UCSD-AML1 (cell line): ENCODE results near the gene GNPTG.

Experiments used
- DNase-seq: peaks from one replicate; lab custom pipeline; 2025; ENCODE audit not compliant: unreplicated experiment; lab: John Stamatoyannopoulos, UW

GNPTG gene

DNA sequence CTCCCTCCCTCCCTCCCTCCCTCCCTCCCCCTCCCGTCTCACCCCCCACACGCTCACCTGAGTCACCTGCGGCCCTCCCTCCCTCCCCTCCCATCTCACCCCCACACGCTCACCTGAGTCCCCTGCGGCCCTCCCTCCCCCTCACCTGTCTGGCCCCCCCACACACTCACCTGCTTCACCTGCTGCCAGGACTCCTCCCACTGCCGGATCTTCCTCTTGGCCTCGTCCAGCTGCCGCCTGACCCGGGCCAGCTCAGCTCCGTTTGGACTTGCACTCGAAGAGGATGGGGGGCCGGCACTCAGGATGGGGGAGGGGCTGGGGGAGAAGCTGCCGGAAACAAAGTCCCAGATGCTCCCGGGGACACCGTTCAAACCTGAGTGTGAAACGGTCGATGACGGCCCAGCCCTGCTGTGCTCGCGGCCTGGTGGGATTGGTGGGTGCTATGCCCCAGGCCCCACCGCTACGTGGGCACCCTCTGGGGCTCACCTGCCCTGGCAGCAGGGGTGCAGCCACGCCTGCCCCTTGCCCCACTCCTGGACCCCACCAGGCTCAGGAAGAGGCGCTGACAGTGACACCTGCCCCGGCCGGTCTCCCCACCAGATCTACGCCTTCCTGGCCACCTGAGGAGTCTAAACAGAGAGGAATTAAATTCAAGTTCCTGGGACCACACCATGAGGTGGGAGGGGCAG is 15.9 kb downstream of the GNPTG start:
- no peak for DNase-seq

DNA sequence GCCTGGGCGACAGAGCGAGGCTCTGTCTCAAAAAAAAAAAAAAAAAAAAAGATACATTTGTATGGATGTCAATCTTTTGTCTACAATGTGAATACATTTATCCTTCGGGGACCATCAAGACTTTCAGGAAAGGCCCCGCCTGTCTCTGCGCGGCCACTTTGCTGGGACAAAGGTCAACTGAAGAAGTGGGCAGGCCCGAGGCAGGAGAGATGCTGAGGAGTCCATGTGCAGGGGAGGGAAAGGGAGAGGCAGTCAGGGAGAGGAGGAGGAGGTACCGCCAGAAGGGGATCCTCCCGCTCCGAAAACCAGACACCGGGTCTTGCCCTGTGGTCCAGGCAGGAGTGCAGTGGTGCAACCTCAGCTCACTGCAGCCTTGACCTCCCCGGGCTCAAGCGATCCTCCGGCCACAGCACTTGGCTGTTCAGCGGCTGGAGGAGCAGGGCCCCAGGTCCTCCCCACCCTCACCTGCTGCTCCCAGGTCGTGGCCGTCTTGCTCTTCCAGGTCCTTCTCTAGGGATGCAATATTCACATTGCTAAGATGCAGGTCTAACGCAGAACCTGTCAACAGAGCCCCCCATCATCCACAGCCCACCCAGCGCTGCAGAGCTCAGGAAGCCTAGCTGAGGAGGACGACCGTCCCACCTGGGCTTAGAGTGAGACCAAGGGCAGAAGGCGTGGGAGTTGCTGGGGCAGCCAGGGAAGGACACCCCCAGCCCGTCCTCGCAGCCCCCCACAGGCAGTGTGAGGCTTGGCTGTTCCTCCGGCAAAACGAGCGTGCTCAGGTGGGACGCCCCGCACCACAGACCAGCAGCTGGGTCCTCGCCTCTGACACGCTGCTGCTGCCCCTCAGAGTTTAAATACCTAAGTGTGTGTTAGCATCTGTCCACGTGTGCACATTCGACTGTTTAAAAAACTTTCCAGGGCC is 19.6 kb downstream of the GNPTG start:
- DNase-seq: no peak

DNA sequence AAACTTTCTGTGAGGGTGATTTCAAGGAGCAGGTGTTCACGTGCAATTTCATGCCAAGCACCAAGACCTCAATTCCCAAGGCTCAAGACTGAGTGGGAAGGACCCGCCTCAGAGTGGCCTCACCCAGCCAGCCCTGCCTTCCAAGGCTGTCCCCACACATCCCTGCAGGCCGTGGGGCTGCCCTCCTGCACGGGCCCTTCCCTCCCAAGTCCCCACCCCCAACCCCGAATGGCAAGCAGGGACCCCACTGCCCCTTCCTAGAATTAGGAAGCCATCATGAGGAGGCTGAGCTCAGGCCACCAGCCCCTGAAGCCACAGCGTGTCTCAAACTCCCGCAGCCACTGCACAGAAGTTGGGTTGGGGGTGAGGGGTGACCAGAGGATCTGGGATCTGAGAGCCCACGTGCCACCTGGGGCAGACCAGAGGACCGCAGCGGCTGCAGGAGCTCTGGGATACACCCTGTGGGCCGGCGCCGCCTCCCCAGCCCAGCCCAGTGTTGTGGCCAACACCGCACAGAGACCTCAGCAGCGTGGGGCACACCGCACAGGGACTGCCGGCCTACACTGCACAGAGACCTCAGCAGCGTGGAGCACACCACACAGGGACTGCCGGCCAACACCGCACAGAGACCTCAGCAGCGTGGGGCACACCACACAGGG is 20.7 kb downstream of the GNPTG start:
- no peak for DNase-seq

DNA sequence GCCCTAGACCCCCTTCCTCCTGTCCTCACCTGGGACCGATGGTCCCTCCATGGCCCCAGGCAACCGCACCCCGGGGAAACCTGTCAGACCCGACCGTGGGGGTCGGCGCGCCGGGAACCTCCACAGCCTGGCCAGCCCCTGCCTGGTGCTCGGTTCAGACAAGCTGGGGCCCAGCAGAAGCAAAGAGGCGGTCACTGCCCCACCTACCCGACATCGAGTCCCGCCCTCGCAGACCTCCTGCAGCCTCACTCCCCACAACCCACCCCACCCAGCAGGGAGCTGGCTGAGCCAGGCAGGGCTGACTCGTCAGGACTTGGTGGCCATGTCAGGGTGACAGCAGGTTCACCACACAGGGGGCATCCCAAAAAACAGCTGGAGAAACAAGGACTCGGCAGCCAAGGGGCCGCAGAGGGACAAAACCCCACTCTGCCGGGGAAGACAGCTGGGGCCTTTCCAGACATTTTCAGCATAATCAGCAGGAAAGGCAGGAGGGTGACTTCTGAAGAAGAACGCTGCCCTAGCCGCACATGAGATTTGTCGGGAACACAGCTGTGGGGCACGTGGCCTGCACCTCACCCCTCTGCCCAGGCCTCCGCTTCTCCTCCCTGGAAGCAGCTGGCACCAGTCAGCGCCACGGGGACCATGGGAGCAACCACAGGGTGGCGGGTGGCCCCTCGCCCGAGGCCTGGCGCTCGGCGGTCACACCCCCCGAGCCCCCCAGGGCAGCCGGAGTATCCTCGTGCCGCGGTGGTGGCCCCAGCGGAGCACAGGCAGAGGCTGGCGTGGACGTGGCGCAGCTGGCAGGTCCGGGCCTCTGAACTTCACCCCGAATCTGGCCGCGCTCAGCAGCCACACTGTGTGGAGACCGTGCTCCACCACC is 22.9 kb downstream of the GNPTG start:
- no peak for DNase-seq

DNA sequence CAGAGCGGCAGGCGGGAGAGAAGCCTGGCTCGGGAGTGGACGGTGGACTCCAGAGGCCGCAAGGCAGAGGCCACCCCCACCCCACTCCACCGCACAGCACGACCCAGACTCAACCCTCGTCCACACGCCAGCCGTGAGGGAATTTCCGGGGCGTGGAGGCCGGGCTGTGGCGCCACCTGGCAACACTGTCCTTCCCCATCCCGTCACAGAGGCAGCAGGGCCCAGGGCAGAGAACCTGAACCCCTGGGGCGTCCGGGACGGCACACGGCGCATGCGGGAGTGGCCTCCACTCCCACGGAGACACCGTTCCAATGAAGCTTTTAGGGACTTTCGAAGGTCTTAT is 23.5 kb downstream of the GNPTG start:
- DNase-seq: no peak

DNA sequence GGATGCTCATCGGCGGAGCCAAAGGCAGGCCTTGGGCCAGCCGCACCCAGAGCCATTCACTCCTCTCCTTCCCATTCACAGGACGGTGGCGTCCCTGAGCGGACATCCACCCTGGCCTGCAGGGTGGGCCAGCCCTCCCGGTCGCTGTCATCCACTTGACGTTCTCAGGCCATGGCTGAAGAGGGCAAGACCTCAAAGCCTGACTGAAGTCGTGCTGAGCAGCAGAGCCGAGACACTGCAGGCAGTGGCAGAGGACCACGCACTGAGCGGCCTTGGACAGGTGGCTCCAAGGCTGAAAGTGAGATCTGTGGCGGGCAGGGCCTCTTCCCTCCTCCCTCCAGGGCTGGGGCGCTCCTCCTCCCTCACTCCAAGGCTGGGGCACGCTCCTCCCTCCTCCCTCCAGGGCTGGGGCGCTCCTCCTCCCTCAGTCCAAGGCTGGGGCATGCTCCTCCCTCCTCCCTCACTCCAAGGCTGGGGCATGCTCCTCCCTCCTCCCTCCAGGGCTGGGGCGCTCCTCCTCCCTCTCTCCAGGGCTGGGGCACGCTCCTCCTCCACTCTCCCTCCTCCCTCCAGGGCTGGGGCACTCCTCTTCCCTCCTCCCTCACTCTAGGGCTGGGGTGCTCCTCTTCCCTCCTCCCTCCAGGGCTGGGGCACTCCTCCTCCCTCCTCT is 24.1 kb downstream of the GNPTG start:
- no peak for DNase-seq

DNA sequence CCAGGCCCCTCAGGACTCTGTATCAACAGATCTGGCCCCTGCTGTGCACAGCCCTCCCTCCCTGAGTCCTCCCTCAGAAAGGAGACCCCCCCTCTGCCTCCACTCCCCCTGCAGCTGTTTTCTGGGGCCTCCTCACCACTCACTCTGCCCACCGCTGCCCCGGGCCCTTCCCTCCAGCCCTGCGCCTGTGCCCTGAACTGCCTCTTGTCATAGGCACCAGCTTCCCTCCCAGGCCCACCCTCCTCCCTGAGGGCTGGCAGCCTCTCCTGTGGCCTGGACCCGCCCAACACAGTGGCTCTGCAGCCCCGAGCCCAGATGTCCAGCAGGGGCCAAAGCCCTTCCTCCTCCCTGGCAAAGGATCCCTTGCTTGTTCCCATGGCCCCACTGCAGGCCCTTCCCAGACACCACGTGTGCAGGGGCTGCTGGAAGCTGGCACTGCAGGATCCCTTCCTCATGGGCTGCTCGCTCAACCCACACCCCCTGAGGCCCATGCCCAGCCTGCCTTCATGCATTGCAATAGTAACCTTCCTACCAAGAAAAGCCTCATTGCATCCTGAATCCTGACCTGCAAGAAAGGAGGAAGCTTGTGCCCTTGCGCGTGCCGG is 25.8 kb downstream of the GNPTG start:
- DNase-seq: no peak

DNA sequence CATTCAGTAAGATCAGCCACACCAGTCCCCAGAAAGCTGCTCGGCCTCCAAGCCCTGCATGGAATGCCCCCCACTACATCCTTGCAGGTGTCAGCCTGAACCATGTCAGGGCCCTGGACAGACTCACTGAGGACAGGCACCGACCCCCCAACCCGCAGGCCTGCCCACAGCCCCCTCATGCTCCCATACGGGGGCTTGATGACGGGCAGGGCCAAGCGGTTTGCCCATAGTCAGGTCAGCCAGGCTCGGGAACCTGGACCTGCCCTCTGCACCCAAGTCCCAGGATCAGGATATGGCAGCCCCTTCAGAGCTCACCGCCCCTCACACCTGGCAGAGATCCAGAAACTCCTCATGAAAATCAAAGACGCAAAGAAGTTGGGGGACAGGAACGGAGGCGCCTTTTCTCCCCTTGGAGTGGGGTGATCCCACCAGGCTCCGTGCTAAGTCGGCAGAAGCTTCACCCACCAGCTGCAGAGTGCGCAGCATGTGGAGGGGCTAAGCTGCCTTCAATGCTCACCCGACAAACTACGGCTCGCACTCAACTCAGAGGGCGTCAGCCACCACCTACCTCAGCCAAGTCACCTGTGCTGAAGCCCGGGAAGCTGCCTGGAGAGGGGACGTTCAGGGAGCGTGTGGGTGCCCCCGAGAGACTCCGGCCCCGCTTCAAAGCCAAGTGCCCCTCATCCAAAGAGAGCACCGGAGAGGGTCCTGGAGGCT is 26.5 kb downstream of the GNPTG start:
- no peak for DNase-seq

DNA sequence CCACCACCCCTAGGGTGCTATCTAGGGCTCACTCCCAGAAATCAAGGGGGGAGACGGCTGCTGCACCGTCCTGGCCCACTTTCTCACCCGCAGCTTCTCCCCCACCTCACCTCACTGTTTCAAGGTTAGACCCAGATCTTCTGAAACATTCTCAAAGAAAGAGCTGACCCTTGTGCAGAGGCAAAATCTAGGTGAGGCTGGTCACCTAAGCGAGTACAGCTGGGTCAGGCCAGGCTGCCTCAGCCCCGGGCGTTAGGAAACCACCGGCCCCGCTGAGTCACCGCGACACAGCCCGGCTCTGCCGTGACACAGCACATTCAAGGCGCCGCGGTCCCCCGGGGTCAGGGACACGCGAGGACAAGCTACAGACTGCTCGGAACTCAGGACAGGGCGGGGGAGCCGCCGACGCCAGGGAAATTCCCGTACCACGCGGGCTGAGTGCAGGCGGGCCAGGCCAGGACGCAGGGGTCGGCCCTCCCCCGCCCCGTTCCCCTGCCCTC is 27.1 kb downstream of the GNPTG start:
- DNase-seq: peak; percentile 80

DNA sequence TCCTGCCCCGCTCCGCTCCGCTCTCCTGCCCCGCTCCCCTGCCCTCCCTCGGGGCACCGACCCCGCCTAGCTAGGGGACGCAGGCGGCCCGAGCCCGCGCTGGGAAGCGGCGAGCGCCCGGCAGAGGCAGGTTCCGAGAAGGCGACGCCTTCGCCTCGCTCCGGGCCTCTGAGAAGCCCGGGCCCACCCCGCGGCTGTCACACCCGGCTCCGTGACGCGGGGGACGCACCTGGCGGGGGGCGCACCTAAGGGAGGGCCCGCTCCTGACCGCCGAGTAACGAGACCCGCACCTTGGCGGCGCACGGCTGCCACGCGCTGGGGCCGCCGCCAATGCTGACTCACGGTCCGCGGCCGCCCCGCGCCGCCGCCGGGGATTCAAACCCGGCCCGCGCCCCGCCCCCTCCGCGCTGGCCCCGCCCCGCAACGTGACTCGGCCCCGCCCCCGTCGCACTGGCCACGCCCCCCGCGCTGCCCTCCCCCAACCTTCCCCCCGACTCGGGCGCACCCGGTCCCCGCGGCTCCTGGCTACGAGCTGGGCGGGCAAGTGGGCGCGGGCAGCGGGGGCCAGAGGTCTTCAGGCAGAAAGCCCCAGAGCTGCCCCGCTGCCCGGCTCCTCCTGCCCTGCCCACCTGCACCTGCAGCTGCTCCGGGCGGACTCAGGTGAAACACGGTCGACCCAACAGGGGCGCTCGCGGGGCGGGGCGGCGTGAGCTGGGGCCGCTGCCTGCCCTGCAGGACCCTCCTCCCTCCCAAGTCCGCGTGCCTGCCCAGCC is 27.8 kb downstream of the GNPTG start:
- peak; percentile 63 for DNase-seq

DNA sequence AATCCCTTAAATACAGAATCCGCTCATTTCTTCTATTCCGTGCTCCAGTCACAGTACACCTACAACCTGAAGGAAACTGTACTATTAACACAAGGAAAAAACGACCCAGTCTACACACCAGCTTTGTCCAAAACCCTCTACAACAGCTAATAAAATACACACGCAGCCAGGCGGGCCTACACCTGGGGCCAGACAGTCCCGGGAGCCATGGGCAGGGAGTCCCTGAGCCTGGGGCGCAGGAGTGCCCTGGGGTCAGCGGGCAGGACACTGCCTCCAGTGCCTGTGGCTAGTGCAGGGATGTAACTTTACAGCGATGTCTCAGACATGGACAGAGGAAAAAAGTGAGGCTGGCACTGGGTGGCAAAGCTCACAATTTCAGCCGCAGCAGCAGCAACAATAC is 28.5 kb downstream of the GNPTG start:
- no peak for DNase-seq

DNA sequence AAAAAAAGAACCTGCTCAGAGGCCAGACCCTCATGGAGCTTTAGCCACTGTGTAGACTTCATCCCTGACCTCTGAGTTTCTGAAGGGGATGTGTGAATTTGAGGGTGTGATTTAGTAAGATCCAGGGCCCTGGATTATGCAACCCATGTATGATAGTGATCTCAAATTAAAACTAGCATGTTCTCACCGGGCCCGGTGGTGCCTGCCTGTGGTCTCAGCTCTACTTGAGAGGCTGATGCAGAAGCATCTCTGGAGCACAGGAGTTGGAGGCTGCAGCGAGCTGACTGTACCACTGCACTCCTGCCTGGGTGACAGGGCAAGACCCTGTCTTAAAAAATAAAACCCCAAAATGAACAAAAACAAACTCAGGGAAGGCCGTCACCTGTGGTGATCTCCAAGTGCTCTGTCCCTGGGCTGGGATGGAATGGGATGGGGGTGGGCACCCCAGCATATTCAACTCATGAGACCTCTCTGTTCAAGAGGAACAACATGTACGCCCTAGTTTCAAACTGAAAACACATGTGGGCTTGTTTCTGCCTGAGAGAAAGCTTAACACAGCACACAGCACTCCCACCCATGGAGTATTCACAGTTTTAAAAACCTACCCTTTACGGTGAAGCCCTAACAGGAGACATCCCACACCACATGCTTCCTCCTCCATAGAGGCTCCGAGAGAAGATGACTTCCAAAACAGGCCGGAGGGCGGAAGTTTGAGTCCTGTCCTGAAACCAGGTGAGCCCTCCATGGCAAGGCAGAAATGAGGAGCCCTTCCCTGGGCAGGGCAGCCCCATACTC is 30.1 kb downstream of the GNPTG start:
- DNase-seq: no peak

DNA sequence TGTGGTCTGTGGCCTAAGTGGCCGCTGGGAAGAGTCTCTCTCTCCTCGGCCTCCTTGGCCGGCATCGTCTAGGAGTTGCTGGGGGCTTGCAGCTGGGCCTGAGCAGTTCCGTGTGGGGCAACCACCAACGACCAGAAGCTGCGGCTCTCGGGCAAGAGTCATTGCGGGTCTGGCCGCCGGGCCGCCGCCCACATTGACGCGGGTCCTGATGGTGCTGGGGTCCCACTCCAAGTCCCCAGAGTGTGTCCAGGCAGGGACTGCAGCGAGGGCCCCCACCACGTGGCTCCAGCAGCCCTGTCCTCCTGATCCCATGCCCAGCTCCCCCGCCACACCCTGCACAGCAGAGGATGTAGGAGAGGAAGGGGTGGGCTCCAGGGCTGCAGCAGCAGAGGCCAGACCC is 31.8 kb downstream of the GNPTG start:
- DNase-seq: no peak

DNA sequence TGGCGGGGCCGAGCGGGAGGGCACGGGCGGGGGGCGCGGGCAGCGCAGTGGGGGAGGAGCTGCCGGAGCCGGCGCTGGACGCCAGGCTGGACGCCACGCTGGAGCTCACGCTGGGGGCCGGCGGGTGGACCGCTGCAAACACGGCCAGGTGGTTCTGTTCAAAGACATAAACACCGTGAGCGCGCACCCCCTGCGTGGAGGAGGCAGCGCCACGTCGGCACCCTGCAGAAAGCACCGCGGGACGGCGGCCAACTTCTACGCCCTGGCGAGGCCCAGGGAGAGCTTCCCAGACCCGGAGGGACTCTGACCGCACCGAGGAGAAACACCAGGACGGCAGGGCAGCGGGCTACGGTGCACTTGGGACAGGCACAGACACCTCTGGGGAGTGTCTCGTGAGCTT is 33.5 kb downstream of the GNPTG start:
- no peak for DNase-seq

DNA sequence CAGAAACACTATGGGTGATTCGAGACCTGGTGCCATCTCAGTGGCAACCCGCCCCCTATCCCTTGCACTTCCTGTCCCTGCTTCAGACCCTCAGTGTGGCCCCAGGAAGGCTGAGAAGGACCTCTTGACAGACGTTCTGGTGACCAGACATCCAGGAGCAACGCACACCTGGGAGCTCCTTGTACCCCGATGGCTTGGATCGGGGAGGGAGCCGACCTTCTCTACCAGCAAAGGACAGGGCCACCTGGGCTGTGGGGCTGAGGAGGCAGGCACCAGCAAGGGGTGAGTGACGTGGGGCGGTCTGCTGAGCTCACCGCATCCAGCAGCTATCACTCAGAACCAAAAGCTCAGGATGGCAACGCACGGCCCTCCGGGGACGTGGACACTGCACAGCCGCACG is 35.6 kb downstream of the GNPTG start:
- DNase-seq: no peak

DNA sequence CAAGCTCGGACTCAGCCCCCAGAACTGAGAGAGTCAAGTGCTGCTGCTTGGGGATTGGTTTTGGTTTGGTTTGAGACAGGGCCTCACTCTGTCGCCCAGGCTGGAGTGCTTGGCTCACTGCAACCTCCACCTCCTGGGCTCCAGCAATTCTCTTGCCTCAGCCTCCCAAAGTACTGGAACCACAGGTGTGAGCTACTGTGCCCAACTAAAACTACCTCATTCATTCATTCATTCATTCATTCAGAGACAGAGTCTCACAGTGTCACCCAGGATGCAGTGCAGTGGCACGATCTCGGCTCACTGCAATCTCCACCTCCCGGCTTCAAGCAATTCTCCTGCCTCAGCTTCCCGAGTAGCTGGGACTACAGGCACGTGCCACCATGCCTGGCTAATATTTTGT is 38.0 kb downstream of the GNPTG start:
- no peak for DNase-seq

DNA sequence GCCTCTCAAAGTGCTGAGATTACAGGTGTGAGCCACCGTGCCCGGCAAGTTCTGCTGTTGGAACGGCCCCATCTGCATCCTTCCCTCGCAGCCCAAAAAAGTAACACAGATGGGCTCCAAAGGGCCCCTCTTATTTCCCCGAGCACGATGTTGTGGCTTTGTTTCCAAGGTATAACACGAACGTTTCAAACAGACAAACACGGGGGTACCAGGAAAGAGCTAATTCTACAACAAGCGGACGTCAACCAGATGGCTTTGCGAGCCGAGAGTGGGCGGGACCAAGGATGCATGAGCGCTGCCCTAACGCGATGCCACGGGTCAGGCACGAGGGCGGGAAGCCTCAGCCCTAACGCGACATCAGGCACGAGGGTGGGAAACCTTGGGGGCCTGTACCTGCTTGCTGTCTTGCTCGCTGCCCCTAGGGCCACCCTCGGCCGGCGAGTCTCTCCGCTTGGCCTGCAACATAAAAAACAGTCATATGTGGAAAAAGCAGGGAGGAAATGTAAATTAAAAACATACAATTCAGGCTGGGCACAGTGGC is 38.6 kb downstream of the GNPTG start:
- DNase-seq: no peak
